Left kidney (tissue), 1 donor: ENCODE measurements around the gene FUZ. TPM values are rescaled to one million over a fixed set of nuclear protein-coding genes. Genes with fewer than 3 reads are reported as not detected.

Source experiments
- polyA plus RNA-seq: library from polyadenylated mRNA; unstranded; fragments of 120-200 nt; gene quantifications from one replicate; pipeline ENCODE4 v1.2.1, GENCODE V29; 2013; ENCODE audit not compliant: insufficient read length

The FUZ gene
- polyA plus RNA-seq, 1 donor, result 33.9 TPM

Other genes with a start within 250 kb of the FUZ start
- gene NOSIP, start 232.7 kb downstream of the FUZ start, polyA plus RNA-seq, result 61.9 TPM
- 7.3 TPM for gene PRRG2, start 232.0 kb downstream of the FUZ start, polyA plus RNA-seq
- 20.7 TPM for gene PRR12, start 222.1 kb downstream of the FUZ start, polyA plus RNA-seq
- gene RRAS, start 173.1 kb downstream of the FUZ start, polyA plus RNA-seq, result 16.2 TPM
- gene SCAF1, start 171.1 kb downstream of the FUZ start, polyA plus RNA-seq, result 28.7 TPM
- gene IRF3, start 147.4 kb downstream of the FUZ start, polyA plus RNA-seq, result 53.2 TPM
- gene BCL2L12, start 147.4 kb downstream of the FUZ start, polyA plus RNA-seq, result 20.7 TPM
- 202 TPM for gene PRMT1, start 136.0 kb downstream of the FUZ start, polyA plus RNA-seq
- 1.3 TPM for gene ADM5, start 123.7 kb downstream of the FUZ start, polyA plus RNA-seq
- 11.5 TPM for gene CPT1C, start 122.2 kb downstream of the FUZ start, polyA plus RNA-seq
- gene TSKS, start 50.0 kb downstream of the FUZ start, polyA plus RNA-seq, result 0.08 TPM
- gene AP2A1, start 46.3 kb downstream of the FUZ start, polyA plus RNA-seq, result 52.9 TPM
- 71.9 TPM for gene MED25, start 5.0 kb upstream of the FUZ start, polyA plus RNA-seq
- 296 TPM for gene PTOV1, start 37.9 kb upstream of the FUZ start, polyA plus RNA-seq
- 71.5 TPM for gene PNKP, start 54.3 kb upstream of the FUZ start, polyA plus RNA-seq
- 26.1 TPM for gene AKT1S1, start 64.1 kb upstream of the FUZ start, polyA plus RNA-seq
- gene TBC1D17, start 64.4 kb upstream of the FUZ start, polyA plus RNA-seq, result 39.7 TPM
- gene IL4I1, start 83.6 kb upstream of the FUZ start, polyA plus RNA-seq, result 2.7 TPM
- 20.0 TPM for gene ATF5, start 115.9 kb upstream of the FUZ start, polyA plus RNA-seq
- 61.9 TPM for gene NUP62, start 116.2 kb upstream of the FUZ start, polyA plus RNA-seq
- gene SIGLEC11, start 147.9 kb upstream of the FUZ start, polyA plus RNA-seq, result 4.1 TPM
- 48.2 TPM for gene VRK3, start 212.1 kb upstream of the FUZ start, polyA plus RNA-seq
- 19.1 TPM for gene ZNF473, start 212.7 kb upstream of the FUZ start, polyA plus RNA-seq